Left lobe of liver (tissue), 2 donors: Measurements from ENCODE around the gene HPDL. TPM values are rescaled to one million over a fixed set of nuclear protein-coding genes. Genes with fewer than 3 reads are reported as not detected.

Experiments
- ATAC-seq: fragments of 200-7000 bp; cut with Tn5 transposase; one replicate; pipeline ENCODE4 v1.9.1; 2020; ENCODE audit warnings: mild to moderate bottlenecking, moderate library complexity
- DNase-seq: peaks from one replicate; pipeline ENCODE4 v3.0.0-alpha.2; 2020; ENCODE audit warnings: low spot score
- total RNA-seq: library from RNA; stranded (reverse); gene quantifications from one replicate; pipeline ENCODE4 v1.2.1, GENCODE V29; 2021
- donor health status: DM: no; HTN: no; CAD: no; lungs with moderate emphysema.
- donor health status: DM: no; HTN: yes; CAD: no.

Gene HPDL
- total RNA-seq, 1 donor from 2014 or later, result not detected

GRCh38 chr1:45321444-45321843 lies 5.3 kb upstream of the HPDL start:
- DNase-seq (no peak), ATAC-seq (no peak)

- ATAC-seq (no peak), DNase-seq (no peak)
Measured at GRCh38 chr1:45322486-45323040, 4.1 kb upstream of the HPDL start.

- DNase-seq (no peak), ATAC-seq (no peak)
Measured at GRCh38 chr1:45325851-45326506, 716 bp upstream of the HPDL start.

- no peak for DNase-seq
- peak; percentile 5 for ATAC-seq
Measured at GRCh38 chr1:45327644-45328515, 1.2 kb downstream of the HPDL start.

- DNase-seq (no peak), ATAC-seq (no peak)
Measured at GRCh38 chr1:45328680-45329079, 2.0 kb downstream of the HPDL start.

GRCh38 chr1:45329445-45329844 lies 2.8 kb downstream of the HPDL start:
- ATAC-seq, result no peak

GRCh38 chr1:45331436-45332345 lies 5.0 kb downstream of the HPDL start:
- no peak for ATAC-seq
- no peak for DNase-seq

More at GRCh38 chr1:45329445-45329844, 2.8 kb downstream of the HPDL start:
- no peak for DNase-seq

GRCh38 chr1:45332346-45332720 lies 5.6 kb downstream of the HPDL start:
- no peak for ATAC-seq
- DNase-seq, result no peak

- peak; percentile 28 for ATAC-seq
- DNase-seq, result no peak
Measured at GRCh38 chr1:45334308-45335245, 7.9 kb downstream of the HPDL start.

GRCh38 chr1:45335855-45336324 lies 9.2 kb downstream of the HPDL start:
- ATAC-seq, result peak; percentile 2
- DNase-seq, result no peak

- ATAC-seq, result no peak
- DNase-seq, result no peak
Measured at GRCh38 chr1:45337630-45338325, 11.1 kb downstream of the HPDL start.

- ATAC-seq (peak; percentile 91), DNase-seq (peak; percentile 95)
Measured at GRCh38 chr1:45339789-45340558, 13.3 kb downstream of the HPDL start, which contains the start of the genes MUTYH and TOE1. TSS of gene MUTYH (minus strand) at chr1:45340440. CDS start at chr1:45334505, 5,935 bp downstream. TSS of gene TOE1 (plus strand) at chr1:45340170. CDS start at chr1:45340253, 83 bp downstream.

- no peak for DNase-seq
- no peak for ATAC-seq
Measured at GRCh38 chr1:45340816-45341466, 14.2 kb downstream of the HPDL start.

GRCh38 chr1:45344499-45344898 lies 17.8 kb downstream of the HPDL start:
- no peak for ATAC-seq
- no peak for DNase-seq

- ATAC-seq (no peak), DNase-seq (no peak)
Measured at GRCh38 chr1:45345014-45345413, 18.3 kb downstream of the HPDL start.

- no peak for DNase-seq
- ATAC-seq, result no peak
Measured at GRCh38 chr1:45346473-45346872, 19.8 kb downstream of the HPDL start.

GRCh38 chr1:45348020-45348419 lies 21.3 kb downstream of the HPDL start:
- ATAC-seq (no peak), DNase-seq (no peak)

- ATAC-seq (no peak), DNase-seq (no peak)
Measured at GRCh38 chr1:45348609-45348965, 21.9 kb downstream of the HPDL start.
